GM18511 (cell line): ENCODE results near the gene BMP2.

Experiments used
- ATAC-seq: cut with Tn5 transposase; IDR thresholded peaks from one replicate; pipeline ENCODE4 v1.9.1; 2021; ENCODE audit warnings: mild to moderate bottlenecking, moderate library complexity; ENCODE audit not compliant: unreplicated experiment

Gene BMP2

DNA sequence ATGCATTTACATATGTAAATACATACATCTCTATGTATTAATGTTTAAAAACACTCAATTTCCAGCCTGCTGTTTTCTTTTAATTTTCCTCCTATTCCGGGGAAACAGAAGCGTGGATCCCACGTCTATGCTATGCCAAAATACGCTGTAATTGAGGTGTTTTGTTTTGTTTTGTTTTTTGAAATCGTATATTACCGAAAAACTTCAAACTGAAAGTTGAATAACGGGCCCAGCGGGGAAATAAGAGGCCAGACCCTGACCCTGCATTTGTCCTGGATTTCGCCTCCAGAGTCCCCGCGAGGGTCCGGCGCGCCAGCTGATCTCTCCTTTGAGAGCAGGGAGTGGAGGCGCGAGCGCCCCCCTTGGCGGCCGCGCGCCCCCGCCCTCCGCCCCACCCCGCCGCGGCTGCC is 355 bp upstream of the BMP2 start:
- ATAC-seq, result no peak

GRCh38 chr20:6768228-6769140 is 998 bp downstream of the BMP2 start:
- ATAC-seq, result peak; percentile 17

DNA sequence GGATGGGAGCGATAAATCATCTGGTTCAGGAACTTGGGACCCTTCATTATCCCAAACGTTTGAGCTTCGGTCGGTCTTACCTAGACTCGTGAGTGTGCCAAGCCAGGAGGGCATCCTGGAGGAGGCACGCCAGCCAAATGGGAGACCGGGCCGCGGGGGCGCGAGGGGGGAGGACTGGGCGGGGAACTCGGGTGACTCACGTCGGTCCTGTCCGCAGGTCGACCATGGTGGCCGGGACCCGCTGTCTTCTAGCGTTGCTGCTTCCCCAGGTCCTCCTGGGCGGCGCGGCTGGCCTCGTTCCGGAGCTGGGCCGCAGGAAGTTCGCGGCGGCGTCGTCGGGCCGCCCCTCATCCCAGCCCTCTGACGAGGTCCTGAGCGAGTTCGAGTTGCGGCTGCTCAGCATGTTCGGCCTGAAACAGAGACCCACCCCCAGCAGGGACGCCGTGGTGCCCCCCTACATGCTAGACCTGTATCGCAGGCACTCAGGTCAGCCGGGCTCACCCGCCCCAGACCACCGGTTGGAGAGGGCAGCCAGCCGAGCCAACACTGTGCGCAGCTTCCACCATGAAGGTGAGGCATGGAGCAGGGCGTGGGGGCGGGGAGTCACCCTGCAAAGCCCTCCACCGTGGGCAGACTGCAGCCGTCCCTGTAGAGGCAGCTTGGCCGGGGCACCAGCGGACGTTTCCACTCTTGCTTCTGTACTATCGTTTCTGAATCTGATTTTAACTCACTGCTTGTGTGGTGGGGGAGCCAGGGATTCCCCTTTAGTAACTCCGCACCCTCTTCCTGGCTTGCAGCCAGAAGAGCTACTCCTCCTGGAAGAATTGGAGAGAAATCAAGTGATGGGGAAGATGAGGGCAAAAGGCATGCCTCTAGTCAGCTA is 2.7 kb downstream of the BMP2 start:
- ATAC-seq, result no peak

GRCh38 chr20:6770786-6771100 is 3.3 kb downstream of the BMP2 start:
- ATAC-seq, result no peak

DNA sequence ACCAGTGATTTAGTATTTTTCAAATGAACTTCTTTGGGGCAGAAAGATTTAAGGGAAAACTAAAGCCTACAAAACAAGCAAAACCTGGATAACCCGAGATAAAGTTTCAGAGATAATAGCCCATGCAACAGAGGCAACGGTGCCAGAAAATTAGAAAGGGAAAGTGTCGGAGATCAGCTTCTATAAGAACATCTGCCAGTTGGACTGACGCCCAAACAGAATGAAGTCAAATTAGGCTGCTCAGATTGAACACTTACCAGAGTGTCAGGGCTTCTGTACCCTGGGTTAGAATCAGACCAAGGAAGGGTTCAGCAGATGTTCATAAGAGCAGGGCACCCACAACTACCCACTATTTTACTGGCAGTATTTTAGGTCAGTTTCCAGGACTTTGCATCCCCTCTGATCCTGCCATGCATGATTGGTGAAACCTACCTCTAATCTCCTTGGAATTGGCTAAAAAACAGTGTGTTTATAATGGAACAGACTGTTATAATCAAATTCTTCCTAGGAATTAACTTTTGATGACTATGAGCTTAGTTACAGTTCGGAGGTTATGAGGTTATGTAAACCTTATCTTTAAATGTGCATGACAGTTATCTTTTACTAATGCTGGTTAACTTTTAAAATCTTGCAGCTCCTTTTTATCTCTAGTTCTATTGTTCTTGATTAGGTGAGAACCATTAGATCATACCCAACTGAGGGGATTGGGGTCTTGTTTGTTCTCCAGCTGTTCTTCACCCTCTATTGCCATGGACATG is 13.1 kb downstream of the BMP2 start:
- no peak for ATAC-seq

GRCh38 chr20:6783752-6784151 is 16.3 kb downstream of the BMP2 start:
- ATAC-seq, result no peak

- no peak for ATAC-seq
These were observed 16.7 kb downstream of the BMP2 start for GRCh38 chr20:6784210-6784631.

GRCh38 chr20:6784767-6785166 is 17.3 kb downstream of the BMP2 start:
- ATAC-seq, result no peak

DNA sequence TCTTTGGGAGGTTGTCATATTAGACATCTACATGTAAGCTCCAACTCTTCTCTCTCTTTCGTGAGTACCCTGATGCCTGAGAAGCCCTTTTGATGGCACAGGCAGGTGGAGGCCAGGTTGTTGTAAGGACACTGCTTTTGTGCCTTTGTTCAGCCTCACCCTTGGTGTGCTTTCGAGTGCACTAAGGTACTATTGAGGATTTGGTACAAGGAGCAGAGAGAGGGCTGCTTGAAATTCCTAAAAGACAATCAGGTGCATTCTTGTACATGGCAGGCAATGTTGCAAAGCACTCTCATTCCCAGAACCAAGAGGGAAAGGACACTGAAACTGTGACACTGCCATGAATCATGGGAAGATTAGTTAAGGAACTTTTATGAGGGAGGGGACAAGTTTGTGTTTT is 19.1 kb downstream of the BMP2 start:
- ATAC-seq, result no peak

GRCh38 chr20:6792789-6793188 is 25.3 kb downstream of the BMP2 start:
- ATAC-seq, result no peak

GRCh38 chr20:6802227-6802626 is 34.7 kb downstream of the BMP2 start:
- no peak for ATAC-seq

DNA sequence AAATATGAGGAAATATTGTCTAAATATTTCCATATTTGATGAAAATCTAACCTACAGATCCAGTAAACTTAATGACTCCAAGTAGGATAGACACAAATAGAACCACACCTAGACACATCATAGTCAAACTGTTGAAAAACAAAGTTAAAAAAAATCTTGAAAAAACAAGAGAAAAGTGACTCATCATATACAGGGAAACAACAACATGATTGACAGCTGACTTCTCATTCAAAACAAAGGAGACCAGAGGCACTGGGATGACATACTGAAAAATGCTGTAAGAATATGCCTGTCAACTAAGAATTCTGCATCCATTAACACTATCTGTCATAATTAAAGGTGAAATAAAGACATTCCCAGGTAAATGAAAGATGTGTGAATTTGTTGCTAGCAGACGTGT is 38.8 kb downstream of the BMP2 start:
- no peak for ATAC-seq

GRCh38 chr20:6811262-6812035 is 44.0 kb downstream of the BMP2 start:
- no peak for ATAC-seq

DNA sequence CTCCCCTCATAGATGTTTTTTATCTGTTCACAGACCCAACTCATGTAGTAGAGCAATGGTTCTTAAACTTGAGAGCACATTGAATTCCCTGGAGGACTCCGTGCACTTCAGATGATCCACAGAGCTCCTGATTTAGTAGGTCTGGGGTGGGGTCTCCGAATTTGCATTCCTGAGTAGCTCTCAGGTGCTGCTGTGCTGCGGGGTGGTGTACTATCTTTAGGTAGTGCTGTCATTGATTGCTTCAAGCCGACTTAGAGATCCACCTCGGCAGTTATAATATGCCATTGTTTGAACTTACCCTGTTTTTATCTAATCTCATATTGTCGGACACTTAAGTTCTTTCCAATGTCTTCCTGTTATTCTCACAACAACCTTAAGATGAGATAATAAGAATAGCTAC is 45.0 kb downstream of the BMP2 start:
- no peak for ATAC-seq

DNA sequence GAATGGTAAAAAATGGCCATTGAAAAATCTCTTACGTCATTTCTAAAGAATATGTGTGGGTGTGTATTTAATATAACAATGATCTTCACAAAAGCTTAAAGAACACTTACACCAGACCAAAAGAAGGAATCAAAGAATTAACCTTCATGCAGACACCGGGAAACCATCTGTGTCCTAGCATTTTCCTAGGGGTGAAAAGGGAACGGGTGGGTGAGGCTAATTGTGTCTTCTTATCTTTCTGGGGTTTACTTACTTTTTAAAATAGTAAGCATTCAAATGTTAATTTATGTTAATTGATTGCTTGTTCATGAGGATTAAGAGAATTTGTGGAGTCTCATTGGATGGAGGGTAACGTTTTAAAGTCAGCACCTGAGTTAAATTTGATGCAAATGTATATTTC is 47.5 kb downstream of the BMP2 start:
- ATAC-seq, result no peak

DNA sequence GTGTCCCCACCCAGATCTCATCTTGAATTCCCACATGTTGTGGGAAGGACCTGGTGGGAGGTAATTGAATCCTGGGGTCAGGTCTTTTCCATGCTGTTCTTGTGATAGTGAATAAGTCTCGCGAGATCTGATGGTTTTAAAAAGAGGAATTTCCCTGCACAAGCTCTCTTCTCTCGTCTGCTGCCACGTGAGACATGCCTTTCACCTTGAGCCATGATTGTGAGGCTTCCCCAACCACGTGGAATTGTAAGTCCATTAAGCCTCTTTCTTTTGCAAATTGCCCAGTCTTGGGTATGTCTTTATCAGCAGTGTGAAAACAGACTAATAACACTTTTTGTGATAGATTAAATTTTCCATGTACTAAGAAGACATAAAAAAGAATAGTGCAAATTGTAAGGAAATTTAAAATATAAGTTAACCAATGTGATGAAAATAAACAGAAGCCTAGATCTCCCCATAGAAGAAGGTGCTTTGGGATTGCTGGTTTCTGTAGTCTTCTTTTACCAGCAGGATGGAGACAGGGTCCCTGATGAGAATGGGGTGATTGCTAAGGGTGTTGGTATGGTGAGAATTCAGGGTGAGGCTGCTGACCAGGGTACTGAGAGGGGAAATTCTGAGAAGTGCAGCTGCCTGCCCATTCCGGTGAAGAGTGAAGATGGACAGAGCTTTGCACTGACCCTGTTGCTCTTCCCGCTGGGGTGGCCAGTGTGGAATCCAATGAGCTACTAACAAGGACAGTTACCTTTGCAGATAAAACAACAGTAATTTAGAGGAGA is 50.7 kb downstream of the BMP2 start:
- no peak for ATAC-seq

DNA sequence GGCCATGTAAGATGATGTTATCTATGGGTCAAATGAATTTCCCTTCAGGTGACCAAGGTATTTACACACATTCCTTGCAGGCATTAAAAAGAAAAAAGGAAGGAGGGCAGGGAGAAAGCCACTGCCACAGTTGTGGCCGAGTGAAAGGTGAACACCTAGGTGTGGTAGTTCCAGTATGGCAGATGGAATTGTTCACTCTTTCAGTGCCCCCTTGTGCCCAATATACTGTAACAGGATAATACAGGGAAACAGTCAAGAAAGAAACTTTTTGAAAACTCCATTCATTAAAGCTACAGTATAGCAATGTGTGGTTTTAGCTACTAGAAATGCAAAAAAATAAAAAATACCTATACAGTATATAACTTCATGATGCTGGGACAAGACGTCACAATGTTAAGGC is 52.1 kb downstream of the BMP2 start:
- no peak for ATAC-seq

DNA sequence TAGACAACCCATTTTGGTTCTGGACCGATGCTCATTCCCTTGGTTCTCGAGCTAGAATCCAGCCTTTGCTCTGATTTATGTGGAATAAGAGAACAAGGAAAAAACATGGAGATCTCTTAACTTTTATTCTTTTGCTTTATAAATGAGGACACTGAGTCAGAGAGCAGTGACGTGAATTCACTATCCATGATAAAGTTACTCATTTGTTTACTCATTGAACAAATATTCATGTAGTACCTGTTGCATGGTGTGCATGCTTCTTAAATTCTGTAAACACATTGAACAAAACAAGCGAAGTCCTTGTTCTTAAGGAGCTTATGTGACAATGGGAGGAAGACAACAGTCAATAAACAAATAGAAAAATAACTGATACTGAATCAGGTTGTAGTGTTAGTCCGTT is 56.9 kb downstream of the BMP2 start:
- ATAC-seq, result no peak

DNA sequence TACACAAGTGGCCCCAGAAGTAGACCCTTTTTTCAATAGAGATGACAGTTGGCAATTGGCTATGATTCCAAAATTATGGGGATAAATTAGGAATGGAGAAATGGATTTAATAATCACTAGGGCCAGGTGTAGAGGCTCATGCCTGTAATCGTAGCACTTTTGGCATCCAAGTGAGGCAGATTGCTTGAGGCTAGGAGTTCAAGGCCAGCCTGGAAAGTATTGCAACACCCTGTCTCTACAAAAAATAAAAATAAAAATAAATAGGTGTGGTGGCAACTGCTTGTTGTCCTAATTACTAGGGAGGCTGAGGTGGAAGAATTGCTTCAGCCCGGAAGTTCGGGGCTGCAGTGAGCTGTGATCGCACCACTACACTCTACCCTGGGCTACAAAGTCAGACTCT is 60.0 kb downstream of the BMP2 start:
- ATAC-seq, result no peak
